CD14-positive monocyte (primary cell): ENCODE measurements around the gene INTS3. TPM values are rescaled to one million over a fixed set of nuclear protein-coding genes. Genes with fewer than 3 reads are reported as not detected.

Experiments
- DNase-seq, 3 donors: peaks; one replicate each; pipeline ENCODE4 v3.0.0-alpha.2; 2011 to 2022
- H2AFZ ChIP-seq: 2 replicates; pipeline ENCODE4 v1.6.0; 2012; ENCODE audit warnings: mild to moderate bottlenecking, low read depth, low read length, inconsistent platforms; ENCODE audit not compliant: insufficient read depth, poor library complexity, severe bottlenecking
- H3K27ac ChIP-seq, 2 donors: 1 replicate in 1 of 2; 2 replicates in 1 of 2; pipeline ENCODE4 v1.5.1; 2012 to 2013; ENCODE audit warnings: low read length in 2 of 2, control low read depth in 1 of 2, inconsistent platforms in 1 of 2, low read depth in 1 of 2, mild to moderate bottlenecking in 1 of 2
- H3K27me3 ChIP-seq, 2 donors: one replicate each; pipeline versions ENCODE4 v1.6.0 to v1.6.1; 2011 to 2013; ENCODE audit warnings: low read length in 2 of 2; ENCODE audit not compliant: control insufficient read depth in 2 of 2, insufficient read depth in 2 of 2
- H3K36me3 ChIP-seq, 2 donors: replicated peaks in 1 of 2; 1 replicate in 1 of 2; 2 replicates in 1 of 2; pipeline versions ENCODE4 v1.5.1 to v1.6.1; 2012 to 2013; ENCODE audit warnings: low read length in 2 of 2, control low read depth in 1 of 2, inconsistent platforms in 1 of 2, mild to moderate bottlenecking in 1 of 2; ENCODE audit not compliant: insufficient read depth in 2 of 2, control insufficient read depth in 1 of 2
- H3K4me1 ChIP-seq, 2 donors: 1 replicate in 1 of 2; 2 replicates in 1 of 2; pipeline versions ENCODE4 v1.5.1 to v1.6.1; 2012 to 2013; ENCODE audit warnings: low read length in 2 of 2, control low read depth in 1 of 2, inconsistent platforms in 1 of 2, mild to moderate bottlenecking in 1 of 2, moderate library complexity in 1 of 2; ENCODE audit not compliant: insufficient read depth in 2 of 2, control insufficient read depth in 1 of 2
- H3K4me2 ChIP-seq: replicated peaks from 2 replicates; pipeline ENCODE3; 2012; ENCODE audit warnings: low read length, moderate library complexity, mild to moderate bottlenecking; ENCODE audit not compliant: poor library complexity, severe bottlenecking; ENCODE audit errors: extremely low read depth
- H3K4me3 ChIP-seq, 3 experiments: fragments of 200-600 bp in 1 of 3; sonication (generic) in 1 of 3; replicated peaks in 1 of 3; 1 replicate in 2 of 3; 2 replicates in 1 of 3; pipeline ENCODE4 v1.5.1; 2011 to 2013; ENCODE audit warnings: low read length in 3 of 3, mild to moderate bottlenecking in 3 of 3, control low read depth in 2 of 3, low read depth in 2 of 3, inconsistent platforms in 1 of 3, moderate library complexity in 1 of 3
- H3K79me2 ChIP-seq: 2 replicates; pipeline ENCODE4 v1.6.0; 2012; ENCODE audit warnings: mild to moderate bottlenecking, control low read depth, inconsistent platforms, low read length, moderate library complexity; ENCODE audit not compliant: insufficient read depth
- H3K9ac ChIP-seq: 2 replicates; pipeline ENCODE4 v1.6.0; 2017; ENCODE audit warnings: low read length, mild to moderate bottlenecking; ENCODE audit not compliant: insufficient read depth, poor library complexity, severe bottlenecking
- H3K9me3 ChIP-seq, 2 donors: replicated peaks in 1 of 2; 1 replicate in 1 of 2; 2 replicates in 1 of 2; pipeline versions ENCODE4 v1.5.1 to v1.6.1; 2012 to 2013; ENCODE audit warnings: low read length in 2 of 2, control low read depth in 1 of 2; ENCODE audit not compliant: control insufficient read depth in 1 of 2, insufficient read depth in 1 of 2
- H4K20me1 ChIP-seq: 2 replicates; pipeline ENCODE4 v1.6.0; 2012; ENCODE audit warnings: mild to moderate bottlenecking, low read length, control low read depth, moderate library complexity; ENCODE audit not compliant: insufficient read depth
- H3K27ac Mint-ChIP-seq, 7 donors: one replicate each; pipeline ENCODE4 v1.8.0; 2020; ENCODE audit warnings: mild to moderate bottlenecking in 7 of 7, mixed read lengths in 7 of 7, moderate library complexity in 6 of 7, inconsistent platforms in 2 of 7
- H3K27me3 Mint-ChIP-seq, 3 donors: one replicate each; pipeline ENCODE4 v1.8.0; 2021 to 2022; ENCODE audit warnings: low read depth in 3 of 3, mild to moderate bottlenecking in 3 of 3, mixed read lengths in 3 of 3, moderate library complexity in 3 of 3, inconsistent platforms in 1 of 3
- H3K36me3 Mint-ChIP-seq, 2 donors: one replicate each; pipeline ENCODE4 v1.8.0; 2020; ENCODE audit warnings: mixed read lengths in 2 of 2, inconsistent platforms in 1 of 2, mild to moderate bottlenecking in 1 of 2
- H3K4me1 Mint-ChIP-seq: one replicate; pipeline ENCODE4 v1.8.0; 2020; ENCODE audit warnings: mild to moderate bottlenecking, mixed read lengths
- H3K4me3 Mint-ChIP-seq, 2 donors: one replicate each; pipeline ENCODE4 v1.8.0; 2020; ENCODE audit warnings: mild to moderate bottlenecking in 2 of 2, mixed read lengths in 2 of 2, moderate library complexity in 1 of 2
- H3K9me3 Mint-ChIP-seq, 7 donors: one replicate each; pipeline ENCODE4 v1.8.0; 2020 to 2022; ENCODE audit warnings: mixed read lengths in 7 of 7, mild to moderate bottlenecking in 6 of 7, moderate library complexity in 6 of 7, inconsistent platforms in 2 of 7
- WGBS: methylation state at CpG from one replicate; pipeline ENCODE4 v1.1.5; 2013; ENCODE audit warnings: missing lambda C conversion rate; ENCODE audit not compliant: insufficient coverage; 5-methylcytosine and 5-hydroxymethylcytosine counted together
- intact Hi-C, 2 donors: fragments of 100-400 bp; cut with micrococcal nuclease; formaldehyde crosslinking; loops; one replicate each; pipeline versions ENCODE4 v1.15.0 to v1.15.1; 2023
- polyA plus RNA-seq, 3 donors: library from polyadenylated mRNA; depleted of rRNA in 1 of 3; unstranded in 2 of 3; stranded (reverse) in 1 of 3; fragments of 300-500 nt in 2 of 3; fragments of >200 nt in 1 of 3; fragmentation: Illumina TruSeq in 2 of 3; gene quantifications; 1 replicate in 2 of 3; 2 replicates in 1 of 3; pipeline ENCODE4 v1.2.3, GENCODE V29; 2012 to 2021
- TF ChIP-seq, protein P1 (sequence below): fragments of 200-600 bp; IDR thresholded peaks from one replicate; pipeline ENCODE4 v1.8.0; 2022; ENCODE audit warnings: antibody characterized with exemption, mild to moderate bottlenecking

INTS3 gene
- polyA plus RNA-seq, 3 donors = 9.2 to 76.9 (median 15.9) TPM

DNA sequence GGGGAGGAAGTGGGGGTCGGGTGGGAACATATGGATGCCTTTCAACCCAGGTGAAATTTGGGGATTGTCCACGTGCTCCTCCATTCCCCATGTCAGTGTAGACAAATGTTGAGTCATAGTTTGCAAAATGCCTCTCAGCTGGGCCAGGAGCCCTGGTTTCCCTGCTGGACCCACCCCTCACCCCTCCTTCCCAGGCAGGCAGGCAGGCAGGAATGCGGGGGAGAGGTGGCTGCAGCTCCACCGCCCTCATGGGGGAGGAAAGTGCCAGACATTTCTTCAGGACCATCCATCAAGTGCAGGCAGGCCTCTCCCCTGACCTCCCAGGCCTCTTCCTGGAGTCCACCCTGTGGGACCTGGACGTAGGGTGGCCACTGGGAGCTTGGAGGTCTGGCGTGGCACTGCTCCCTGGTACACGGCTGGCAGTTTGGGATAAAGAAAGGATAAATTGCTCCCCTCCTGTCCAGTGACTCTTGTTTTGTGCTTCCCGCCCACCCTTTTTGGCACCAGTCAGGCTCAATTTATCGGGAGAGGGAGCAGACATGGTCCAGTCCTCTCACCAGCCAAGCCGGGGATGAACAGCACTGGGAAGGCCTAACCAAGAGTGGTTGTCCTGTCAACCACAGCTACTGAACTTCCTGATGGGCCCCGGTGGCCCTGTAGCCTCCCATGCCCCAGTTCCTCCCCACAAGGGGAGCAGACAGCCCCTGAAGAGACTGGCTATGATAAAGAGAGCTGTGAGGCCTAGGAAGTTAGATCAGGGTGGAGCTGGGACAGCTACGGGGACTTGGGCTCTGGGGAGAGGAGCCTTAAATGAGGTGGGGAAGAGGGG lies 30.4 kb upstream of the INTS3 start:
- intact Hi-C loops = no loop called here
- Histone ChIP-seq H3K79me2 (no peaks in the 10 kb centered on the region), H3K27me3 (no peaks in the 10 kb centered on the region), H3K9me3 (no peaks in the 10 kb centered on the region), H3K4me1 (peaks cover 12 to 13% of the 10 kb centered on the region in 2 donors), H3K4me2 (peak overlapping the region; percentile 93), H3K4me3 (peak overlapping the region; percentile 51 to 83 (median 56)), H3K9ac (peak overlapping the region; percentile 76), H4K20me1 (no peaks in the 10 kb centered on the region), H3K36me3 (no peaks in the 10 kb centered on the region), H3K27ac (peak overlapping the region in 1 of 2 donors; percentile 65), H2AFZ (peak overlapping the region; percentile 100)
- H3K4me3 Mint-ChIP-seq = peak overlapping the region; percentile 76 to 93
- H3K4me1 Mint-ChIP-seq = peaks cover 16% of the 10 kb centered on the region
- H3K36me3 Mint-ChIP-seq = no peaks in the 10 kb centered on the region
- peaks cover 0 to 5% (median 0%) of the 10 kb centered on the region in 3 donors for H3K27me3 Mint-ChIP-seq
- H3K27ac Mint-ChIP-seq = peak overlapping the region in 5 of 7 donors; percentile 25 to 68 (median 57)
- 84% methylated on average over 7 of the region's 12 CpGs for WGBS
- no peaks in the 10 kb centered on the region for H3K9me3 Mint-ChIP-seq
- TF ChIP-seq, protein P1, sequence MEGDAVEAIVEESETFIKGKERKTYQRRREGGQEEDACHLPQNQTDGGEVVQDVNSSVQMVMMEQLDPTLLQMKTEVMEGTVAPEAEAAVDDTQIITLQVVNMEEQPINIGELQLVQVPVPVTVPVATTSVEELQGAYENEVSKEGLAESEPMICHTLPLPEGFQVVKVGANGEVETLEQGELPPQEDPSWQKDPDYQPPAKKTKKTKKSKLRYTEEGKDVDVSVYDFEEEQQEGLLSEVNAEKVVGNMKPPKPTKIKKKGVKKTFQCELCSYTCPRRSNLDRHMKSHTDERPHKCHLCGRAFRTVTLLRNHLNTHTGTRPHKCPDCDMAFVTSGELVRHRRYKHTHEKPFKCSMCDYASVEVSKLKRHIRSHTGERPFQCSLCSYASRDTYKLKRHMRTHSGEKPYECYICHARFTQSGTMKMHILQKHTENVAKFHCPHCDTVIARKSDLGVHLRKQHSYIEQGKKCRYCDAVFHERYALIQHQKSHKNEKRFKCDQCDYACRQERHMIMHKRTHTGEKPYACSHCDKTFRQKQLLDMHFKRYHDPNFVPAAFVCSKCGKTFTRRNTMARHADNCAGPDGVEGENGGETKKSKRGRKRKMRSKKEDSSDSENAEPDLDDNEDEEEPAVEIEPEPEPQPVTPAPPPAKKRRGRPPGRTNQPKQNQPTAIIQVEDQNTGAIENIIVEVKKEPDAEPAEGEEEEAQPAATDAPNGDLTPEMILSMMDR = no peak
- no peak for DNase-seq

DNA sequence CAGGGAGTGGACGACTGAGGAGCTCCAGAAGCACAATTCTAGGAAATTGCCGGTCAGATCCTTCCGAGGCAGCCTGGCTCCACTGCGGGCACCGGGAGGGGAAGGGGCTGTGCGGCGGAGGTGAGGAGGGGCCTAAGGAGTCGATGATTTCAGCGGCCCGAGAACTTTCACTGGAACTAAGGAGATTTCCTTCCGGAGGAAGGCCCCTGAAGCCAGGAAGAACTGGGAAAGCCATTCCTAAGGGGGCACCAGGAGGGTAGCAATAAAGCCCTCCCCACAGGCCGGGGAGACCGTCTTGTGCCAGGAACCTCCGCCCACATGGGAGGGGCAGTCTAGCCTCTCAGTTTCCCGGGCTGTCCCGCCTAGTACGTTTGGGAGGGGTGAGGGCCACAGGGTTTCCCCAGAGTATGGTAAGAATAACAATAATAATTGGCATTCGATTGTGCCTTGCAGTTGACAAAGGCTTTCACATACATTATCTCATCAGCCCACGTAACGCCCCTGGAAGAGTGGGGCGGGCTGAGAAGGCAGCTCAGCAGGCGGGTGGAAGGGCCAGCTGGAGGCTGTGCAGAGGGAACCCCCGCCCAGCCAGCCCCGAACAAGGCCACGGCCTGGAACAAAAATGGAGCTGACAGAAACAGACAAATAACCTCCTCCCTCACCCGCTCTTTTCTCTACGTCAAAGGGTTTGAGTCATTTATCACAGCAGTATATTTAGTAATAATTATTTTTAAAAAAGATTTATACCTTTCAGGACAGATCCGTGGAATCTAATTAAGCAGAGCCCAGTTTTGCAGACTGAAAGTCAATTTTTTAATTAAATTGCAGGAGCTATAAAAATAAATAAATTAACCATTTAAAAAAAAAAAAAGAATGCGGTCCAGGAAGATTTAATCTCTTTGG lies 29.6 kb upstream of the INTS3 start:
- H3K4me1 ChIP-seq = peaks cover 12 to 13% of the 10 kb centered on the region in 2 donors
- H2AFZ ChIP-seq = peak overlapping the region; percentile 100
- peaks cover 0 to 3% (median 0%) of the 10 kb centered on the region in 3 donors for H3K27me3 Mint-ChIP-seq
- no peaks in the 10 kb centered on the region for H3K9me3 Mint-ChIP-seq
- peak overlapping the region; percentile 51 to 83 (median 56) for H3K4me3 ChIP-seq
- 5% methylated on average over 10 of the region's 29 CpGs for WGBS
- H3K27ac Mint-ChIP-seq = peak overlapping the region in 5 of 7 donors; percentile 25 to 68 (median 60)
- H3K36me3 ChIP-seq = no peaks in the 10 kb centered on the region
- peaks cover 16% of the 10 kb centered on the region for H3K4me1 Mint-ChIP-seq
- no peak for DNase-seq
- peak overlapping the region; percentile 93 for H3K4me2 ChIP-seq
- intact Hi-C loops = no loop called here
- H3K27me3 ChIP-seq = no peaks in the 10 kb centered on the region
- no peaks in the 10 kb centered on the region for H3K36me3 Mint-ChIP-seq
- H3K4me3 Mint-ChIP-seq = peak overlapping the region; percentile 76 to 93
- H3K27ac ChIP-seq = peak overlapping the region in 1 of 2 donors; percentile 65
- H3K9ac ChIP-seq = peak overlapping the region; percentile 76
- H3K9me3 ChIP-seq = no peaks in the 10 kb centered on the region
- TF ChIP-seq, protein P1 = no peak
- no peaks in the 10 kb centered on the region for H4K20me1 ChIP-seq
- no peaks in the 10 kb centered on the region for H3K79me2 ChIP-seq
